Osteoblast (primary cell): ENCODE measurements around the gene PTBP3. TPM values are rescaled to one million over a fixed set of nuclear protein-coding genes. Genes with fewer than 3 reads are reported as not detected.

Experiments
- DNase-seq: peaks from one replicate; pipeline ENCODE4 v3.0.0; 2011; ENCODE audit warnings: low spot score, mixed read lengths; ENCODE audit not compliant: insufficient read length; ENCODE audit errors: missing footprints
- H2AFZ ChIP-seq: 2 replicates; pipeline ENCODE4 v1.6.0; 2011; ENCODE audit warnings: mild to moderate bottlenecking, low read length
- H3K27ac ChIP-seq: 2 replicates; pipeline ENCODE4 v1.5.1; 2011; ENCODE audit warnings: mild to moderate bottlenecking, low read depth, low read length, moderate library complexity
- H3K27me3 ChIP-seq: 2 replicates; pipeline ENCODE4 v1.6.0; 2012; ENCODE audit warnings: mild to moderate bottlenecking, control low read depth, inconsistent platforms, low read length, moderate library complexity; ENCODE audit not compliant: insufficient read depth
- H3K36me3 ChIP-seq: 2 replicates; pipeline ENCODE4 v1.5.1; 2011; ENCODE audit warnings: mild to moderate bottlenecking, low read length, control low read depth, moderate library complexity; ENCODE audit not compliant: insufficient read depth
- H3K4me1 ChIP-seq: 2 replicates; pipeline ENCODE4 v1.5.1; 2011; ENCODE audit warnings: mild to moderate bottlenecking, low read length, control low read depth, moderate library complexity; ENCODE audit not compliant: insufficient read depth
- H3K4me2 ChIP-seq: 2 replicates; pipeline ENCODE4 v1.6.0; 2011; ENCODE audit warnings: mild to moderate bottlenecking, low read length; ENCODE audit not compliant: insufficient read depth
- H3K4me3 ChIP-seq: fragments of 200-600 bp; sonication (generic); 3 replicates; pipeline ENCODE4 v1.5.1; 2012; ENCODE audit warnings: mild to moderate bottlenecking, low read length, inconsistent platforms; ENCODE audit not compliant: insufficient read depth
- H3K79me2 ChIP-seq: 2 replicates; pipeline ENCODE4 v1.6.0; 2012; ENCODE audit warnings: mild to moderate bottlenecking, low read length, control low read depth, inconsistent platforms; ENCODE audit not compliant: insufficient read depth
- H3K9me3 ChIP-seq: 2 replicates; pipeline ENCODE4 v1.5.1; 2011; ENCODE audit warnings: low read depth, low read length, control low read depth
- H4K20me1 ChIP-seq: 2 replicates; pipeline ENCODE4 v1.6.0; 2012; ENCODE audit warnings: mild to moderate bottlenecking, low read length, control low read depth; ENCODE audit not compliant: insufficient read depth
- total RNA-seq: library from RNA; depleted of rRNA; stranded (reverse); fragments of >200 nt; gene quantifications from 2 replicates; pipeline ENCODE4 v1.2.3, GENCODE V29; 2012
- TF ChIP-seq, protein P1 (sequence below): IDR thresholded peaks from 2 replicates; pipeline ENCODE4 v1.5.1; 2011; ENCODE audit warnings: mild to moderate bottlenecking, low read depth, low read length, moderate library complexity; ENCODE audit errors: extremely low read depth

Gene PTBP3
- total RNA-seq, 1 donor: 42.0 TPM

DNA sequence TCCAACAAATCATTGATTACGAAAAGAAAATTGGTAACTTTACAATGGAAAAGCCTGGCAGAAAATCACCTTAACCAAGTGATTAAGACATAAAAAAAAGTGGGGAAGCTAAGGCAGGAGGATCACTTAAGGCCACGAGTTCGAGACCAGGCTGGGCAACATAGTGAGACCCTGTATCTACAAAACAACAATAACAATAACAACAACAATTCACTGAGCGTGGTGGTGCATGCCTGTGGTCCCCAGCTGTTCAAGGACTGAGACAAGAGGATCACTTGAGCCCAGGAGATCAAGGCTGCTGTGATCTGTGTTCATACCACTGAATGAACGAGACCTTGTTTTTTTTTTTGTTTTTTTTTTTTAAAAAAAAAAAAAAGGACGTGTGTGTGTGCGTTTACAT lies 21.3 kb downstream of the PTBP3 start:
- Histone ChIP-seq H3K4me1 (no peaks in the 10 kb centered on the region), H4K20me1 (peaks cover 48% of the 10 kb centered on the region), H3K36me3 (no peaks in the 10 kb centered on the region), H3K4me3 (no peak overlapping the region), H3K27ac (no peak overlapping the region), H3K79me2 (peaks cover 98% of the 10 kb centered on the region), H3K27me3 (no peaks in the 10 kb centered on the region), H3K4me2 (no peak overlapping the region), H2AFZ (no peak overlapping the region), H3K9me3 (no peaks in the 10 kb centered on the region)
- no peak for DNase-seq
- TF ChIP-seq, protein P1, sequence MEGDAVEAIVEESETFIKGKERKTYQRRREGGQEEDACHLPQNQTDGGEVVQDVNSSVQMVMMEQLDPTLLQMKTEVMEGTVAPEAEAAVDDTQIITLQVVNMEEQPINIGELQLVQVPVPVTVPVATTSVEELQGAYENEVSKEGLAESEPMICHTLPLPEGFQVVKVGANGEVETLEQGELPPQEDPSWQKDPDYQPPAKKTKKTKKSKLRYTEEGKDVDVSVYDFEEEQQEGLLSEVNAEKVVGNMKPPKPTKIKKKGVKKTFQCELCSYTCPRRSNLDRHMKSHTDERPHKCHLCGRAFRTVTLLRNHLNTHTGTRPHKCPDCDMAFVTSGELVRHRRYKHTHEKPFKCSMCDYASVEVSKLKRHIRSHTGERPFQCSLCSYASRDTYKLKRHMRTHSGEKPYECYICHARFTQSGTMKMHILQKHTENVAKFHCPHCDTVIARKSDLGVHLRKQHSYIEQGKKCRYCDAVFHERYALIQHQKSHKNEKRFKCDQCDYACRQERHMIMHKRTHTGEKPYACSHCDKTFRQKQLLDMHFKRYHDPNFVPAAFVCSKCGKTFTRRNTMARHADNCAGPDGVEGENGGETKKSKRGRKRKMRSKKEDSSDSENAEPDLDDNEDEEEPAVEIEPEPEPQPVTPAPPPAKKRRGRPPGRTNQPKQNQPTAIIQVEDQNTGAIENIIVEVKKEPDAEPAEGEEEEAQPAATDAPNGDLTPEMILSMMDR: no peak

DNA sequence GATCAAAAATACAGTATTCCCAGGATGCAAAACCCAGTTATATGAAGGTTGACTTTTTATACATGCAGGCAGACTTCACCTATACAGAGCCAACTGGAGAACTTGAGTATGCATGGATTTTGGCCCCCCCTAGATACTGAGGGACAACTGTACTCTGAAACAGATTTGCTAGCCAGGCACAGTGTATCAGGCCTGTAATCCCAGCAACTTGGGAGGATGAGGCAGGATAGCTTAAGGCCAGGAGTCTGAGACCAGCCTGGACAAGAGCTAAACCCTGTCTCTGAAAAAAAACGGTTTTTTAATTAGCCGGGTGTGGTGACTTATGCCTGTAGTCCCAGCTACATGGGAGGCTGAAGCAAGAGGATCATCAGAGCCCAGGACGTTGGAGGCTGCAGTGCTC lies 21.9 kb downstream of the PTBP3 start:
- peaks cover 46% of the 10 kb centered on the region for H4K20me1 ChIP-seq

DNA sequence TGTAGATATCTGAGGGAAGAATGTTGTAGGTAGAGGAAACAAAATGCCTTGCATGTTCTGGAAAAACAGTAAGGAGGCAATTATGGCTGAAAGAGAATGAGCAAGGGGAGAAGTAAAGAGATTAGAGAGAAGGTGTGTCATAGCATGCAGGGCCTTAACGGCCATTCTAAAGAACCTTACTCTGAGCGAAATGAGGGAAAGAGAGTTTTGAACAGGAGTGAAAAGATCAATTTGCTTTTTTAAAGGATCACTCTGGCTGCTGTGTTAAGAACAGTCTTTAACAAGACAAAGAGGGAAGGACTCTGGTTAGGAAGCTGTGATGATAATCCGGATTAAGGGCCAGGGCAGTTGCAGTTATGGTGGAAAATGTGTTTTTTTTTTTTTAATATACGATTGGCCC lies 22.6 kb downstream of the PTBP3 start:
- TF ChIP-seq, protein P1: no peak
- Histone ChIP-seq H2AFZ (no peak overlapping the region), H3K9me3 (no peaks in the 10 kb centered on the region), H3K4me2 (no peak overlapping the region), H3K27ac (no peak overlapping the region), H3K4me1 (no peaks in the 10 kb centered on the region), H3K4me3 (no peak overlapping the region), H3K36me3 (no peaks in the 10 kb centered on the region), H4K20me1 (peaks cover 41% of the 10 kb centered on the region), H3K79me2 (peaks cover 96% of the 10 kb centered on the region), H3K27me3 (no peaks in the 10 kb centered on the region)
- peak; percentile 46 for DNase-seq

More for the DNA sequence above, 21.9 kb downstream of the PTBP3 start:
- no peaks in the 10 kb centered on the region for H3K4me1 ChIP-seq
- TF ChIP-seq, protein P1: no peak
- no peak overlapping the region for H3K4me2 ChIP-seq
- no peak overlapping the region for H2AFZ ChIP-seq
- no peaks in the 10 kb centered on the region for H3K27me3 ChIP-seq
- no peak for DNase-seq
- H3K4me3 ChIP-seq: no peak overlapping the region
- no peaks in the 10 kb centered on the region for H3K36me3 ChIP-seq
- peaks cover 98% of the 10 kb centered on the region for H3K79me2 ChIP-seq
- H3K27ac ChIP-seq: no peak overlapping the region
- H3K9me3 ChIP-seq: no peaks in the 10 kb centered on the region

DNA sequence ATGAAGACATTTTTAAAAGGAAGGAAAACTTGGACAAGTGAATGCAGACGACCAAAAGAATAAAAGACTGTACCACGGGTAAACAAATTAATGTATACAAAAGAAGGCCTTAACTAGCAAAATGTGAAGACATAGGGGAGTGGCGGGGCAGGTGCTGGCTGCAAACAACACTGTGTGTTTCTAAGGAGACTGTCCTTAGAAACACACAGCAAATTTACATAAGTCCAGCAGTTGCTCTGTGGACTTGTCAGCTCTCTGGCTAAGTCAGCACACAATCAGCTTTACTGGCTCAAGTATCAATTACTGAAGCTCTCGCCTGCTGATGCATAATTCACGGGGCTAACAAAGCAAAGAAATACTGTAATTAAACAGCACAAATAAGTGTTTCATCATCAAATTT lies 24.8 kb downstream of the PTBP3 start:
- H3K36me3 ChIP-seq: no peaks in the 10 kb centered on the region
- H3K4me2 ChIP-seq: no peak overlapping the region
- H2AFZ ChIP-seq: no peak overlapping the region
- TF ChIP-seq, protein P1: no peak
- no peaks in the 10 kb centered on the region for H3K4me1 ChIP-seq
- no peak overlapping the region for H3K27ac ChIP-seq
- peaks cover 96% of the 10 kb centered on the region for H3K79me2 ChIP-seq
- no peaks in the 10 kb centered on the region for H3K9me3 ChIP-seq
- H4K20me1 ChIP-seq: peaks cover 37% of the 10 kb centered on the region
- no peaks in the 10 kb centered on the region for H3K27me3 ChIP-seq
- DNase-seq: no peak
- H3K4me3 ChIP-seq: no peak overlapping the region
